Measurements from ENCODE around the gene OTOS.

The OTOS gene

GRCh38 chr2:240140511-240140910 is at the start of gene OTOS:
OTOS (minus strand) TSS chr2:240140658; CDS start chr2:240140326, 332 bp downstream.
- no peak for DNase-seq (ENCODE audit: low spot score)

GRCh38 chr2:240189686-240190085 is 49.2 kb upstream of the OTOS start:
- DNase-seq (ENCODE audit: low spot score): no peak

GRCh38 chr2:240187989-240188590 is 47.6 kb upstream of the OTOS start:
- no peak for DNase-seq (ENCODE audit: low spot score)

GRCh38 chr2:240186191-240186725 is 45.8 kb upstream of the OTOS start:
- DNase-seq (ENCODE audit: low spot score): no peak

- DNase-seq (ENCODE audit: low spot score): no peak
Measured at GRCh38 chr2:240184656-240185055, 44.2 kb upstream of the OTOS start.

GRCh38 chr2:240183875-240184590 is 43.6 kb upstream of the OTOS start:
- DNase-seq (ENCODE audit: low spot score): no peak

- no peak for DNase-seq (ENCODE audit: low spot score)
Measured at GRCh38 chr2:240183006-240183874, 42.8 kb upstream of the OTOS start.

GRCh38 chr2:240182476-240182875 is 42.0 kb upstream of the OTOS start:
- DNase-seq (ENCODE audit: low spot score): no peak

- DNase-seq (ENCODE audit: low spot score): no peak
Measured at GRCh38 chr2:240182001-240182400, 41.5 kb upstream of the OTOS start.

GRCh38 chr2:240179941-240180666 is 39.6 kb upstream of the OTOS start:
- DNase-seq (ENCODE audit: low spot score): no peak

GRCh38 chr2:240179186-240179815 is 38.8 kb upstream of the OTOS start:
- no peak for DNase-seq (ENCODE audit: low spot score)

- no peak for DNase-seq (ENCODE audit: low spot score)
Measured at GRCh38 chr2:240178564-240178963, 38.1 kb upstream of the OTOS start.

GRCh38 chr2:240174496-240174895 is 34.0 kb upstream of the OTOS start:
- DNase-seq (ENCODE audit: low spot score): no peak

GRCh38 chr2:240172071-240172895 is 31.8 kb upstream of the OTOS start:
- no peak for DNase-seq (ENCODE audit: low spot score)

- no peak for DNase-seq (ENCODE audit: low spot score)
Measured at GRCh38 chr2:240170883-240171282, 30.4 kb upstream of the OTOS start.

GRCh38 chr2:240170354-240170735 is 29.9 kb upstream of the OTOS start:
- no peak for DNase-seq (ENCODE audit: low spot score)

- DNase-seq (ENCODE audit: low spot score): no peak
Measured at GRCh38 chr2:240169486-240170353, 29.3 kb upstream of the OTOS start.

- no peak for DNase-seq (ENCODE audit: low spot score)
Measured at GRCh38 chr2:240168546-240169361, 28.3 kb upstream of the OTOS start.

- no peak for DNase-seq (ENCODE audit: low spot score)
Measured at GRCh38 chr2:240168041-240168440, 27.6 kb upstream of the OTOS start.

All from hematopoietic multipotent progenitor cell treated with erythropoietin and hydrocortisone succinate and interleukin-3 and kit ligand, for 15 days (in vitro differentiated cells).